Measurements from ENCODE around the gene PI16.

The PI16 gene

DNA sequence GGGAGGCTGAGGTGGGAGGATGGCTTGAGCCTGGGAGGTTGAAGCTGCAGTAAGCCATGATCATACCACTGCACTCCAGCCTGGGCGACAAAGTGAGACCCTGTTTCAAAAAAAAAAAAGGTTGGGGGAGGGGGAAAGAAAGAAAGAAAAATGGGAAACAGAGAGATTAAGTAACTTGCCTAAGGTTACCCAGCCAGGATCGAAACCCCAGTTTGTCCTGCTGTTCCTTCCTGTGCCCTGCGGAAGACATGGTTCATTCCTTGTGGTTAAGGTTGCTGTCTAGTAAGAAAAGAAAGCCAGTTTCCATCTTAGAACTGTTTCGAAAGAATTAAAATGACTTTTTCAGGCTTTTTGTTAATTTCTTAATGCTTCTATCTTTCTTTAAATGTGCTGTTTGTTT is 38.9 kb upstream of the PI16 start:
- TF ChIP-seq, protein P1, sequence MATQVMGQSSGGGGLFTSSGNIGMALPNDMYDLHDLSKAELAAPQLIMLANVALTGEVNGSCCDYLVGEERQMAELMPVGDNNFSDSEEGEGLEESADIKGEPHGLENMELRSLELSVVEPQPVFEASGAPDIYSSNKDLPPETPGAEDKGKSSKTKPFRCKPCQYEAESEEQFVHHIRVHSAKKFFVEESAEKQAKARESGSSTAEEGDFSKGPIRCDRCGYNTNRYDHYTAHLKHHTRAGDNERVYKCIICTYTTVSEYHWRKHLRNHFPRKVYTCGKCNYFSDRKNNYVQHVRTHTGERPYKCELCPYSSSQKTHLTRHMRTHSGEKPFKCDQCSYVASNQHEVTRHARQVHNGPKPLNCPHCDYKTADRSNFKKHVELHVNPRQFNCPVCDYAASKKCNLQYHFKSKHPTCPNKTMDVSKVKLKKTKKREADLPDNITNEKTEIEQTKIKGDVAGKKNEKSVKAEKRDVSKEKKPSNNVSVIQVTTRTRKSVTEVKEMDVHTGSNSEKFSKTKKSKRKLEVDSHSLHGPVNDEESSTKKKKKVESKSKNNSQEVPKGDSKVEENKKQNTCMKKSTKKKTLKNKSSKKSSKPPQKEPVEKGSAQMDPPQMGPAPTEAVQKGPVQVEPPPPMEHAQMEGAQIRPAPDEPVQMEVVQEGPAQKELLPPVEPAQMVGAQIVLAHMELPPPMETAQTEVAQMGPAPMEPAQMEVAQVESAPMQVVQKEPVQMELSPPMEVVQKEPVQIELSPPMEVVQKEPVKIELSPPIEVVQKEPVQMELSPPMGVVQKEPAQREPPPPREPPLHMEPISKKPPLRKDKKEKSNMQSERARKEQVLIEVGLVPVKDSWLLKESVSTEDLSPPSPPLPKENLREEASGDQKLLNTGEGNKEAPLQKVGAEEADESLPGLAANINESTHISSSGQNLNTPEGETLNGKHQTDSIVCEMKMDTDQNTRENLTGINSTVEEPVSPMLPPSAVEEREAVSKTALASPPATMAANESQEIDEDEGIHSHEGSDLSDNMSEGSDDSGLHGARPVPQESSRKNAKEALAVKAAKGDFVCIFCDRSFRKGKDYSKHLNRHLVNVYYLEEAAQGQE (IDR thresholded peaks at IDR 0.05; ENCODE audit: insufficient read depth in 1 of 2, low read depth in 2 of 2, low read length in 2 of 2): no peak
- TF ChIP-seq POLR2AphosphoS5 (IDR thresholded peaks at IDR 0.05; ENCODE audit: low read depth, low read length) (no peak), FOXP2 (optimal IDR thresholded peaks at IDR 0.05; ENCODE audit: borderline replicate concordance, extremely low read depth, extremely low read length, insufficient read depth) (no peak)

DNA sequence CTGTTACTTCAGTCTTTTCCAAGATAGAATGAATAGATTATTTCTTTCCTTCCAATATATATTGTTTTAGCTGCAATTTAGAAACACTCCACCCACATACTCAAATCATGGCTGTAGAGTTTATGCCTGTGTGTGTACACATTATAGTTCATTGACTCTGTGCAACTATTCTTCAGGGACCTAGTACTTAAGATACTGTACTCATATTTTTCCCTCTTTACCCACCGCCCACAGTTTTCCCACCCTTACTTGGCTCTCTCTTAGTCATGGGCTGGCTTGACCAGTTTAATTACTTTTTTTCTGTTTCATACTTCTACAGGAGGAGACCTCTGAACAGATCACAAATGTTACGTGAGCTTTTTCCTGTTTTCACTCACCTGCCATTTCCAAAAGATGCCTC is 38.4 kb upstream of the PI16 start:
- TF ChIP-seq, protein P1 (IDR thresholded peaks at IDR 0.05; ENCODE audit: insufficient read depth in 1 of 2, low read depth in 2 of 2, low read length in 2 of 2): no peak
- no peak for TF ChIP-seq TAF1 (IDR thresholded peaks at IDR 0.05; ENCODE audit: borderline replicate concordance, insufficient read depth, low read length)
- no peak for TF ChIP-seq FOXP2 (optimal IDR thresholded peaks at IDR 0.05; ENCODE audit: borderline replicate concordance, extremely low read depth, extremely low read length, insufficient read depth)
- TF ChIP-seq SIN3A (IDR thresholded peaks at IDR 0.05; ENCODE audit: borderline replicate concordance, insufficient read depth, low read length): no peak
- no peak for TF ChIP-seq POLR2AphosphoS5 (IDR thresholded peaks at IDR 0.05; ENCODE audit: low read depth, low read length)

DNA sequence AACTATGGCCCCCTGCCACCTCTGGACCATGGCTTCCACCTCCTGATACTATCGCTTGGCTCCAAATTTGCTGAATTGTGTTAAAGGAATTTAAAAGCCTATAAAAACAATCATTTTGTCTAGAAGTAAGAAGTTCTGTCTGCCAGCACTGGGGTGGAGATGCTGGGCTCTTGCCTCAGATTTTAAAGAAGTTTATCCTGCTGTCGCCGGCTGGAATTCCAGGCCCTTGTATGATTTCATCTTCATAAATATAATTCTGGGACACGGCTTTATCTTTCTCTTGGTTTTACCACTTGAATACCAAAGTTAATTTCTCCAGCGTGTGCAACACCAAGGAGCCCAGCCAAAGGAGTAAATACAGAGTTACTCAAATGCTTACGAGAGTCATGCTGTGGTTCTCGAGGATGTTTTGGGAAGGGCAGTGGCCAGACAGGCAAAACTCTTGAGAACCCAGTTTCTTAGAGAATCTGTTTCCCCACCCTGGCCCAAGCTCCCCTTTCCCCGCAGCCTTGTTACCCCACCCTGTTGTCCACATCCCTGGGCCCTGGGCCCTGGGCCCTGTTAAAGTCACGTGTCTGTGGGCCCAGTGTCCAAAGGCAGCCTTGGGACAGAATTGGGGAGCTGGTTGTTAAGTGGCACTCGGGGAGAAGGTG is 36.9 kb upstream of the PI16 start:
- TF ChIP-seq SIN3A (IDR thresholded peaks at IDR 0.05; ENCODE audit: borderline replicate concordance, insufficient read depth, low read length) (no peak), POLR2AphosphoS5 (IDR thresholded peaks at IDR 0.05; ENCODE audit: low read depth, low read length) (no peak), TAF1 (IDR thresholded peaks at IDR 0.05; ENCODE audit: borderline replicate concordance, insufficient read depth, low read length) (no peak), FOXP2 (optimal IDR thresholded peaks at IDR 0.05; ENCODE audit: borderline replicate concordance, extremely low read depth, extremely low read length, insufficient read depth) (no peak)
- TF ChIP-seq, protein P1 (IDR thresholded peaks at IDR 0.05; ENCODE audit: insufficient read depth in 1 of 2, low read depth in 2 of 2, low read length in 2 of 2): no peak

DNA sequence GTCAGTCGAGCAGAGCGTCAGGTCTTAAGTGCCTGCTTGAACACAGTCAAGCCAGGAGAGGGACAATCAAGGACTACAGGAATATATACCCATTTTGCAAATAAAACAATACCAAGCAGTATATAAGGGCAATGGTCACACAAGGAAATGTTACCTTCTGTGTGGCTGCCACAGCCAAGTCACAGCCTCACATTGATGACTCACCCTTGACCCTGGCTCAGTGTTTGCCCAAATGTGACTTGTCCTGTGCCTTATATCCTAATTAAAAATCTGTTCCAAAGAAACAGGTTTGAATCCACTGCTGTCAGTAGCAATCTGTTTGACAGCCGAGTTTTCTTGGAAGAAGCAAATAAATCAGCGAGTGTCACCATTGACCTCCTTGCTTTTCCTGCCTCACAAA is 34.5 kb upstream of the PI16 start:
- TF ChIP-seq, protein P1 (IDR thresholded peaks at IDR 0.05; ENCODE audit: insufficient read depth in 1 of 2, low read depth in 2 of 2, low read length in 2 of 2): no peak
- TF ChIP-seq TAF1 (IDR thresholded peaks at IDR 0.05; ENCODE audit: borderline replicate concordance, insufficient read depth, low read length) (no peak), SIN3A (IDR thresholded peaks at IDR 0.05; ENCODE audit: borderline replicate concordance, insufficient read depth, low read length) (no peak), POLR2AphosphoS5 (IDR thresholded peaks at IDR 0.05; ENCODE audit: low read depth, low read length) (no peak), FOXP2 (optimal IDR thresholded peaks at IDR 0.05; ENCODE audit: borderline replicate concordance, extremely low read depth, extremely low read length, insufficient read depth) (no peak)

DNA sequence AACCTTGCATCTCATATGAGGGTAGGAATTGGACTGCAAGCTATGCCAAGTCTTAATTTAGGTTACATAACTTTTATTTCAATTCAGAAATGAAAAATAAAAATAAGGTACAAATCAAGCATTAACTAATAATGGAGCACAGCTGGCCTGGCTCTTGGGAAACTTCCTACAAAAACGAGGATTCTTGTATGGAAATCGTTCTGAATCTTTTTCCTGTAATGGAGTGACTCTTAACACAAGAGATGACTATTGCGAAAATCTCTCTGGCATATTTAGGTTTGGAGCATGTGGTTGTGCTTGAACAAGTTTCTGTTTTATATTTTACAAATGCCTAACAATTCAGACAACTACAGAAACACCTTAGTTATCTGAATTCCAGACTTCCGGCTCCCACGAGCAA is 34.0 kb upstream of the PI16 start:
- TF ChIP-seq FOXP2 (optimal IDR thresholded peaks at IDR 0.05; ENCODE audit: borderline replicate concordance, extremely low read depth, extremely low read length, insufficient read depth) (no peak), TAF1 (IDR thresholded peaks at IDR 0.05; ENCODE audit: borderline replicate concordance, insufficient read depth, low read length) (no peak), SIN3A (IDR thresholded peaks at IDR 0.05; ENCODE audit: borderline replicate concordance, insufficient read depth, low read length) (no peak), POLR2AphosphoS5 (IDR thresholded peaks at IDR 0.05; ENCODE audit: low read depth, low read length) (no peak)
- TF ChIP-seq, protein P1 (IDR thresholded peaks at IDR 0.05; ENCODE audit: insufficient read depth in 1 of 2, low read depth in 2 of 2, low read length in 2 of 2): no peak
